HG02884 (cell line): ENCODE measurements around the gene PIK3AP1.
"Not testable (repeated sequence)": the region's sequence is repeated elsewhere in the genome, so short reads cannot be mapped to it uniquely, and the experiment has no call there.

Experiments used
- ATAC-seq: cut with Tn5 transposase; IDR thresholded peaks from one replicate; pipeline ENCODE4 v1.9.1; 2021; ENCODE audit warnings: mild to moderate bottlenecking, moderate library complexity; ENCODE audit not compliant: unreplicated experiment

The PIK3AP1 gene

GRCh38 chr10:96720422-96721206, at the start of gene PIK3AP1:
Gene PIK3AP1 (minus strand): TSS chr10:96720514. CDS start chr10:96720394, 120 bp downstream.
- peak; percentile 46 for ATAC-seq

- no peak for ATAC-seq
Measured at GRCh38 chr10:96768136-96768535, 47.8 kb upstream of the PIK3AP1 start.

- no peak for ATAC-seq
Measured at GRCh38 chr10:96767611-96768010, 47.3 kb upstream of the PIK3AP1 start.

GRCh38 chr10:96765406-96766240, 45.3 kb upstream of the PIK3AP1 start:
- ATAC-seq = no peak

- peak; percentile 47 for ATAC-seq
Measured at GRCh38 chr10:96764425-96765060, 44.2 kb upstream of the PIK3AP1 start.

GRCh38 chr10:96758423-96758822, 38.1 kb upstream of the PIK3AP1 start:
- peak; percentile 69 for ATAC-seq

- ATAC-seq = no peak
Measured at GRCh38 chr10:96756111-96756903, 36.0 kb upstream of the PIK3AP1 start.

- no peak for ATAC-seq
Measured at GRCh38 chr10:96753956-96754355, 33.6 kb upstream of the PIK3AP1 start.

GRCh38 chr10:96752375-96752774, 32.1 kb upstream of the PIK3AP1 start:
- ATAC-seq = no peak

- ATAC-seq = not testable (repeated sequence)
Measured at GRCh38 chr10:96750316-96750715, 30.0 kb upstream of the PIK3AP1 start.

GRCh38 chr10:96747734-96748550, 27.6 kb upstream of the PIK3AP1 start:
- peak; percentile 94 for ATAC-seq

- no peak for ATAC-seq
Measured at GRCh38 chr10:96746503-96746902, 26.2 kb upstream of the PIK3AP1 start.

- ATAC-seq = no peak
Measured at GRCh38 chr10:96745950-96746349, 25.6 kb upstream of the PIK3AP1 start.

GRCh38 chr10:96743988-96744585, 23.8 kb upstream of the PIK3AP1 start:
- ATAC-seq = no peak

GRCh38 chr10:96741557-96741956, 21.2 kb upstream of the PIK3AP1 start:
- not testable (repeated sequence) for ATAC-seq

GRCh38 chr10:96740579-96741281, 20.4 kb upstream of the PIK3AP1 start:
- no peak for ATAC-seq

- ATAC-seq = no peak
Measured at GRCh38 chr10:96740141-96740540, 19.8 kb upstream of the PIK3AP1 start.

- ATAC-seq = peak; percentile 62
Measured at GRCh38 chr10:96737307-96737902, 17.1 kb upstream of the PIK3AP1 start.
